OCI-LY7 (cell line): ENCODE results near the gene MACROH2A2.

ENCODE experiments used
- CTCF ChIP-seq: fragments of 200-600 bp; sonication (generic); conservative IDR thresholded peaks from 2 replicates; pipeline ENCODE4 v1.5.1; 2014; ENCODE audit warnings: mild to moderate bottlenecking, antibody characterized with exemption, low read length, moderate library complexity, mixed read lengths
- EZH2phosphoT487 ChIP-seq: fragments of 200-600 bp; sonication (generic); IDR thresholded peaks from 2 replicates; pipeline ENCODE4 v1.6.1; 2018; ENCODE audit warnings: low read depth, borderline replicate concordance, mild to moderate bottlenecking, mixed run types, antibody characterized with exemption, low read length, moderate library complexity, mixed read lengths

GRCh38 chr10:70144372-70145110, 91.9 kb downstream of the MACROH2A2 start:
- TF ChIP-seq CTCF (no peak), EZH2phosphoT487 (no peak)
